Astrocyte (in vitro differentiated cells and primary cell): ENCODE data around the gene ARF1. TPM values are rescaled to one million over a fixed set of nuclear protein-coding genes. Genes with fewer than 3 reads are reported as not detected.

Experiments used
- DNase-seq: peaks from one replicate; pipeline ENCODE4 v3.0.0-alpha.2; 2010; ENCODE audit warnings: low read depth
- FAIRE-seq: peaks from 2 replicates; lab custom pipeline; 2011; peaks lifted over from hg19 to GRCh38; lab: Jason Lieb, UNC
- H2AFZ ChIP-seq: 2 replicates; pipeline ENCODE4 v1.6.0; 2012; ENCODE audit warnings: low read depth, low read length, inconsistent platforms
- H3K27ac ChIP-seq: 2 replicates; pipeline ENCODE4 v1.5.1; 2011; ENCODE audit warnings: low read depth, low read length, inconsistent platforms
- H3K27me3 ChIP-seq: 2 replicates; pipeline ENCODE4 v1.6.0; 2011; ENCODE audit warnings: low read length, inconsistent platforms; ENCODE audit not compliant: insufficient read depth
- H3K36me3 ChIP-seq: 2 replicates; pipeline ENCODE4 v1.5.1; 2011; ENCODE audit warnings: low read length, inconsistent platforms; ENCODE audit not compliant: insufficient read depth
- H3K4me1 ChIP-seq: 2 replicates; pipeline ENCODE4 v1.5.1; 2011; ENCODE audit warnings: low read length, inconsistent platforms; ENCODE audit not compliant: insufficient read depth
- H3K4me2 ChIP-seq: 2 replicates; pipeline ENCODE4 v1.6.0; 2012; ENCODE audit warnings: low read length, inconsistent platforms
- H3K4me3 ChIP-seq: 2 replicates; pipeline ENCODE4 v1.5.1; 2011; ENCODE audit warnings: low read depth, mild to moderate bottlenecking, low read length, inconsistent platforms; ENCODE audit not compliant: insufficient read depth
- H3K79me2 ChIP-seq: 2 replicates; pipeline ENCODE4 v1.6.0; 2012; ENCODE audit warnings: mild to moderate bottlenecking, low read length, inconsistent platforms; ENCODE audit not compliant: insufficient read depth
- H3K9ac ChIP-seq: 2 replicates; pipeline ENCODE4 v1.6.0; 2012; ENCODE audit warnings: mild to moderate bottlenecking, low read length, inconsistent platforms
- H3K9me3 ChIP-seq: 2 replicates; pipeline ENCODE4 v1.5.1; 2012; ENCODE audit warnings: low read depth, mild to moderate bottlenecking, low read length, inconsistent platforms; ENCODE audit not compliant: insufficient read depth
- H4K20me1 ChIP-seq: 2 replicates; pipeline ENCODE4 v1.6.0; 2012; ENCODE audit warnings: low read length, inconsistent platforms; ENCODE audit not compliant: insufficient read depth
- H3K27ac Mint-ChIP-seq: one replicate; pipeline ENCODE4 v1.8.0; 2021; ENCODE audit warnings: mild to moderate bottlenecking, mixed read lengths; ENCODE audit not compliant: unreplicated experiment
- H3K27me3 Mint-ChIP-seq: one replicate; pipeline ENCODE4 v1.8.0; 2021; ENCODE audit warnings: low read depth, mixed read lengths; ENCODE audit not compliant: unreplicated experiment
- H3K36me3 Mint-ChIP-seq: one replicate; pipeline ENCODE4 v1.8.0; 2021; ENCODE audit warnings: low read depth, mixed read lengths; ENCODE audit not compliant: unreplicated experiment
- H3K4me1 Mint-ChIP-seq: one replicate; pipeline ENCODE4 v1.8.0; 2021; ENCODE audit warnings: low read depth, mixed read lengths; ENCODE audit not compliant: unreplicated experiment
- H3K4me3 Mint-ChIP-seq: one replicate; pipeline ENCODE4 v1.8.0; 2021; ENCODE audit warnings: mild to moderate bottlenecking, moderate library complexity, mixed read lengths; ENCODE audit not compliant: unreplicated experiment
- H3K9me3 Mint-ChIP-seq: one replicate; pipeline ENCODE4 v1.8.0; 2021; ENCODE audit warnings: mild to moderate bottlenecking, mixed read lengths; ENCODE audit not compliant: unreplicated experiment
- EZH2 ChIP-seq: IDR thresholded peaks from 2 replicates; pipeline ENCODE4 v1.6.1; 2012; ENCODE audit warnings: mild to moderate bottlenecking, low read length, inconsistent platforms; ENCODE audit not compliant: insufficient read depth
- total RNA-seq: library from RNA; stranded (reverse); gene quantifications from 2 replicates; pipeline ENCODE4 v1.2.1, GENCODE V29; 2021
- TF ChIP-seq, protein P1 (sequence below): IDR thresholded peaks from 2 replicates; pipeline ENCODE4 v1.5.1; 2011; ENCODE audit warnings: low read depth, mild to moderate bottlenecking, inconsistent platforms, low read length, moderate library complexity; ENCODE audit not compliant: insufficient read depth

ARF1 gene
- total RNA-seq, 1 donor from 2014 or later = 431 TPM

DNA sequence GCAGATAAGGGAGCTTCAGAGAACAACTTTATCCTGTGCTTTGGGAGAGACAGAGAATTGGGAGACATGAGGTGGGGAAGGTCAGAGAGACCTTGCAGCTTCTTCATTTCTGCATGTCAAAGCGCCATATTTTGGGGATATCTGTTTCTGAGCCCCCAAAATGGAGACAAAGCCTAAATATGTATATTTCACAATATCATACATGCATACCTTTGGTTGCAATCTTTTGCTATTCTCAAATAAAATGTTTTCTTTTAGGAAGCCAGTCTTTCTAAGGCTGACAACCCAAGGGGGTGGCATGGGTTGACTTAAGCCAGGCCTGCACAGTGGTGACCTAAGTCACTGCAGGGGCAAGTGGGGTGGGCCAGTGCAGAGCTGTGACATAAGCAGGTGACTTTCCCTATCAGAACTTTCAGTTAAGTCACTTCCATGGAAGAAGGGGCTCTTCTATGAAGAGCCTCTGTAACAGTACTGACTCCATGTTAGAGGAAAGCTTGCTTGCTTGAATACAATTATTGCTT lies 40.5 kb downstream of the ARF1 start:
- no peak for TF ChIP-seq EZH2
- TF ChIP-seq, protein P1, sequence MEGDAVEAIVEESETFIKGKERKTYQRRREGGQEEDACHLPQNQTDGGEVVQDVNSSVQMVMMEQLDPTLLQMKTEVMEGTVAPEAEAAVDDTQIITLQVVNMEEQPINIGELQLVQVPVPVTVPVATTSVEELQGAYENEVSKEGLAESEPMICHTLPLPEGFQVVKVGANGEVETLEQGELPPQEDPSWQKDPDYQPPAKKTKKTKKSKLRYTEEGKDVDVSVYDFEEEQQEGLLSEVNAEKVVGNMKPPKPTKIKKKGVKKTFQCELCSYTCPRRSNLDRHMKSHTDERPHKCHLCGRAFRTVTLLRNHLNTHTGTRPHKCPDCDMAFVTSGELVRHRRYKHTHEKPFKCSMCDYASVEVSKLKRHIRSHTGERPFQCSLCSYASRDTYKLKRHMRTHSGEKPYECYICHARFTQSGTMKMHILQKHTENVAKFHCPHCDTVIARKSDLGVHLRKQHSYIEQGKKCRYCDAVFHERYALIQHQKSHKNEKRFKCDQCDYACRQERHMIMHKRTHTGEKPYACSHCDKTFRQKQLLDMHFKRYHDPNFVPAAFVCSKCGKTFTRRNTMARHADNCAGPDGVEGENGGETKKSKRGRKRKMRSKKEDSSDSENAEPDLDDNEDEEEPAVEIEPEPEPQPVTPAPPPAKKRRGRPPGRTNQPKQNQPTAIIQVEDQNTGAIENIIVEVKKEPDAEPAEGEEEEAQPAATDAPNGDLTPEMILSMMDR = no peak
- H2AFZ ChIP-seq = no peak overlapping the region
- no peak overlapping the region for H3K4me2 ChIP-seq
- no peaks in the 10 kb centered on the region for H3K4me1 ChIP-seq
- Mint-ChIP-seq H3K27me3 (peaks cover 46% of the 10 kb centered on the region), H3K27ac (no peak overlapping the region), H3K36me3 (no peaks in the 10 kb centered on the region), H3K4me1 (no peaks in the 10 kb centered on the region), H3K9me3 (peaks cover 3% of the 10 kb centered on the region), H3K4me3 (no peak overlapping the region)
- H3K9me3 ChIP-seq = no peaks in the 10 kb centered on the region
- H3K27ac ChIP-seq = no peak overlapping the region
- FAIRE-seq = no peak
- no peak overlapping the region for H3K9ac ChIP-seq
- H4K20me1 ChIP-seq = no peaks in the 10 kb centered on the region
- peaks cover 4% of the 10 kb centered on the region for H3K27me3 ChIP-seq
- H3K4me3 ChIP-seq = no peak overlapping the region
- no peaks in the 10 kb centered on the region for H3K79me2 ChIP-seq
- DNase-seq = no peak
- no peaks in the 10 kb centered on the region for H3K36me3 ChIP-seq

GRCh38 chr1:228123505-228123904 lies 41.0 kb downstream of the ARF1 start:
- no peaks in the 10 kb centered on the region for H4K20me1 ChIP-seq
- no peak overlapping the region for H3K27ac ChIP-seq
- H3K9me3 ChIP-seq = no peaks in the 10 kb centered on the region
- no peak overlapping the region for H3K9ac ChIP-seq
- no peaks in the 10 kb centered on the region for H3K36me3 ChIP-seq
- Mint-ChIP-seq H3K9me3 (no peaks in the 10 kb centered on the region), H3K27me3 (peaks cover 46% of the 10 kb centered on the region), H3K36me3 (no peaks in the 10 kb centered on the region), H3K27ac (no peak overlapping the region), H3K4me3 (no peak overlapping the region), H3K4me1 (no peaks in the 10 kb centered on the region)
- H2AFZ ChIP-seq = no peak overlapping the region
- TF ChIP-seq EZH2 = no peak
- TF ChIP-seq, protein P1 = no peak
- no peak overlapping the region for H3K4me2 ChIP-seq
- no peaks in the 10 kb centered on the region for H3K4me1 ChIP-seq
- H3K4me3 ChIP-seq = no peak overlapping the region
- no peaks in the 10 kb centered on the region for H3K79me2 ChIP-seq
- DNase-seq = no peak
- H3K27me3 ChIP-seq = peaks cover 4% of the 10 kb centered on the region
- no peak for FAIRE-seq

DNA sequence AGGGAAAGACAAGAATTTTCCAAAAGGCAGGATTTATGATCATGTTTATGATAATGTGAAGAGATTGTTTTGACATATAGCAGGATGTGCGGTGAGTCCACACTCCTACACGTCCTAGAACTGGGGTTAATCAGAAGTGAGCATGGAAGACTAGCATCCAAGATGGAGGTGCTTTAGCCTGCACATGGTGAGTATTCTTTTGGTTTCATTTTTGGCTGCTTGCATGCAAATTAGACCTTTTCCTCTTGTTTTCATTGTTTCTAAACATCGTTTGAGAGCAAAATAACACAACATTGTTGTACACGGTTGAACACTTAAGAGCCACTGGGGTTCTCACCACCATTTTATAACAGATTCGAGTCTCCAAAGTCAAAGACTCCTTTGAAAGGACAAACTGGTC lies 42.7 kb downstream of the ARF1 start:
- H3K4me1 ChIP-seq = no peaks in the 10 kb centered on the region
- no peak overlapping the region for H2AFZ ChIP-seq
- H3K27ac ChIP-seq = no peak overlapping the region
- H3K36me3 ChIP-seq = no peaks in the 10 kb centered on the region
- no peak overlapping the region for H3K4me3 Mint-ChIP-seq
- no peak overlapping the region for H3K9ac ChIP-seq
- H3K27ac Mint-ChIP-seq = no peak overlapping the region
- H4K20me1 ChIP-seq = no peaks in the 10 kb centered on the region
- peaks cover 8% of the 10 kb centered on the region for H3K27me3 ChIP-seq
- no peaks in the 10 kb centered on the region for H3K36me3 Mint-ChIP-seq
- DNase-seq = no peak
- TF ChIP-seq, protein P1 = no peak
- no peak for TF ChIP-seq EZH2
- FAIRE-seq = no peak
- H3K27me3 Mint-ChIP-seq = peaks cover 46% of the 10 kb centered on the region
- no peaks in the 10 kb centered on the region for H3K9me3 Mint-ChIP-seq
- H3K79me2 ChIP-seq = no peaks in the 10 kb centered on the region
- H3K4me2 ChIP-seq = no peak overlapping the region
- no peaks in the 10 kb centered on the region for H3K4me1 Mint-ChIP-seq
- no peaks in the 10 kb centered on the region for H3K9me3 ChIP-seq
- H3K4me3 ChIP-seq = no peak overlapping the region
